Islet of Langerhans (tissue), 1 donor: ENCODE measurements around the gene FCRLB.
A peak's percentile ranks its signal among the peaks of the same experiment; 100 is the strongest.
"Not testable (repeated sequence)": the region's sequence is repeated elsewhere in the genome, so short reads cannot be mapped to it uniquely, and the experiment has no call there.

Source experiments
- FAIRE-seq: peaks from one replicate; lab custom pipeline; 2011; peaks lifted over from hg19 to GRCh38; lab: Jason Lieb, UNC

The FCRLB gene

GRCh38 chr1:161740921-161741320 lies 19.6 kb downstream of the FCRLB start:
- FAIRE-seq = no peak

- FAIRE-seq = no peak
Observed at GRCh38 chr1:161743231-161743630, 21.9 kb downstream of the FCRLB start.

GRCh38 chr1:161747801-161748200 lies 26.5 kb downstream of the FCRLB start:
- FAIRE-seq = no peak

- FAIRE-seq = peak; percentile 41
Observed at GRCh38 chr1:161749509-161750407, 28.4 kb downstream of the FCRLB start, which contains the start of gene DUSP12. TSS of gene DUSP12 (plus strand) at chr1:161749786. CDS start at chr1:161749802, 16 bp downstream.

GRCh38 chr1:161763522-161764098 lies 42.3 kb downstream of the FCRLB start:
- peak; percentile 13 for FAIRE-seq

GRCh38 chr1:161766102-161766981 lies 45.0 kb downstream of the FCRLB start, which contains the start of gene ATF6:
TSS of gene ATF6 (plus strand) at chr1:161766320. CDS start at chr1:161766361, 41 bp downstream.
- FAIRE-seq = peak; percentile 86

GRCh38 chr1:161768461-161768860 lies 47.1 kb downstream of the FCRLB start:
- FAIRE-seq = no peak

GRCh38 chr1:161768986-161769672 lies 47.8 kb downstream of the FCRLB start:
- FAIRE-seq = no peak

- not testable (repeated sequence) for FAIRE-seq
Observed at GRCh38 chr1:161769673-161770045, 48.3 kb downstream of the FCRLB start.

- FAIRE-seq = no peak
Observed at GRCh38 chr1:161770250-161770649, 48.9 kb downstream of the FCRLB start.

GRCh38 chr1:161771161-161771560 lies 49.8 kb downstream of the FCRLB start:
- no peak for FAIRE-seq

GRCh38 chr1:161771973-161772372 lies 50.6 kb downstream of the FCRLB start:
- FAIRE-seq = no peak

- FAIRE-seq = no peak
Observed at GRCh38 chr1:161772397-161772796, 51.1 kb downstream of the FCRLB start.

- FAIRE-seq = no peak
Observed at GRCh38 chr1:161773791-161774190, 52.4 kb downstream of the FCRLB start.

- no peak for FAIRE-seq
Observed at GRCh38 chr1:161777261-161777660, 55.9 kb downstream of the FCRLB start.
